Measurements from ENCODE around the gene C1QTNF8. TPM values are rescaled to one million over a fixed set of nuclear protein-coding genes. Genes with fewer than 3 reads are reported as not detected.

C1QTNF8 gene
- total RNA-seq, 1 donor from 2014 or later = not detected

GRCh38 chr16:1102333-1102700, 6.3 kb upstream of the C1QTNF8 start:
- TF ChIP-seq EZH2 (IDR thresholded peaks at IDR 0.05) (no peak), EZH2phosphoT487 (IDR thresholded peaks at IDR 0.05) (no peak)
- TF ChIP-seq, protein P1, sequence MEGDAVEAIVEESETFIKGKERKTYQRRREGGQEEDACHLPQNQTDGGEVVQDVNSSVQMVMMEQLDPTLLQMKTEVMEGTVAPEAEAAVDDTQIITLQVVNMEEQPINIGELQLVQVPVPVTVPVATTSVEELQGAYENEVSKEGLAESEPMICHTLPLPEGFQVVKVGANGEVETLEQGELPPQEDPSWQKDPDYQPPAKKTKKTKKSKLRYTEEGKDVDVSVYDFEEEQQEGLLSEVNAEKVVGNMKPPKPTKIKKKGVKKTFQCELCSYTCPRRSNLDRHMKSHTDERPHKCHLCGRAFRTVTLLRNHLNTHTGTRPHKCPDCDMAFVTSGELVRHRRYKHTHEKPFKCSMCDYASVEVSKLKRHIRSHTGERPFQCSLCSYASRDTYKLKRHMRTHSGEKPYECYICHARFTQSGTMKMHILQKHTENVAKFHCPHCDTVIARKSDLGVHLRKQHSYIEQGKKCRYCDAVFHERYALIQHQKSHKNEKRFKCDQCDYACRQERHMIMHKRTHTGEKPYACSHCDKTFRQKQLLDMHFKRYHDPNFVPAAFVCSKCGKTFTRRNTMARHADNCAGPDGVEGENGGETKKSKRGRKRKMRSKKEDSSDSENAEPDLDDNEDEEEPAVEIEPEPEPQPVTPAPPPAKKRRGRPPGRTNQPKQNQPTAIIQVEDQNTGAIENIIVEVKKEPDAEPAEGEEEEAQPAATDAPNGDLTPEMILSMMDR (IDR thresholded peaks at IDR 0.05) = no peak
- peaks cover 26% of the 10 kb centered on the region for H3K4me1 ChIP-seq
- no peak overlapping the region for H2AFZ ChIP-seq (replicated peaks)

DNA sequence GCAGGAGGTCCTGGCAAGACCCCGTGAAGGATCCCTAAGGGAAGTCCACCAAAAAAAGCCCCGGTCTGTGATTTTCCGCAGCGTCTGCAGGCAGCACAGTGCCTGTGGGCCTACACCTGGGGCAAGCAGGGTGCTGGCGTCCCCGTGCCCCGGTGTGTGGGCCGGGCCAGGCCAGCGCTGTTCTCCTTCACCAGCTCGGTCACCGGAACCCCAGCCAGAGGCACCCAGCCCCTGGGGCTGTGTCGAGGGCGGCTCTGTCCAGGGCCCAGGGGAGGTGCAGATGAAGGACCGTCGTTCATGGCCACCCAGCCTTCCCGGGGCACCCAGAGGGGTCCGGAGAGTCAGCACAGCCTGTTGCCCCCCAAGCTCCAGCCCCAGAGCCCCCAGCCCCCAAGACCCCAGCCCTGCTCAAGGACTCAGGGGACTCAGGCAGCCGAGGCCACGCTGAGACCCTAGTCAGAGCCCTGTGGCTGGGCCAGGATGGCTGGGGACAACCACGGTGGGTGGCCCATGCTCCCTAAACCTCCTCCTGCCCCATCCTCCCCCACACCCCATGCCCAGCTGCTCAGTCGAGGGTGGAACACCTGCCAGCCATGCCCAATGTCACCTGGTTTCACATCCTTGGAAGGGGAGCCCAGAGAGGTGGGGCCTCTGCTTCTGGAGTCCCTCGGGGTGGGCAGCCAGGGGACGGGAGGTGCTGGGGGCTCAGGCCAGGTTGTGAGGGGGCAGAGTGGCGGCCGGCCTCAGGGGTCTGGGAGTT, 5.7 kb upstream of the C1QTNF8 start:
- no peak overlapping the region for H3K9ac ChIP-seq
- no peak overlapping the region for H3K4me3 ChIP-seq
- no peaks in the 10 kb centered on the region for H4K20me1 ChIP-seq (ENCODE audit: low read depth)
- no peaks in the 10 kb centered on the region for H3K36me3 ChIP-seq
- no peak overlapping the region for H2AFZ ChIP-seq (replicated peaks)
- H3K27me3 ChIP-seq = peaks cover 21% of the 10 kb centered on the region
- TF ChIP-seq EZH2 (IDR thresholded peaks at IDR 0.05) = no peak
- TF ChIP-seq, protein P1 (IDR thresholded peaks at IDR 0.05) = no peak
- TF ChIP-seq EZH2phosphoT487 (IDR thresholded peaks at IDR 0.05) = no peak
- H3K4me1 ChIP-seq = peaks cover 26% of the 10 kb centered on the region
- peaks cover 6% of the 10 kb centered on the region for H3K4me1 Mint-ChIP-seq
- H3K27ac Mint-ChIP-seq = no peak overlapping the region
- no peaks in the 10 kb centered on the region for H3K79me2 ChIP-seq (ENCODE audit: low read depth)
- H3K9me3 Mint-ChIP-seq = no peaks in the 10 kb centered on the region
- peaks cover 6% of the 10 kb centered on the region for H3K27me3 Mint-ChIP-seq (ENCODE audit: insufficient read depth, low read depth)
- H3K36me3 Mint-ChIP-seq = no peaks in the 10 kb centered on the region
- no peaks in the 10 kb centered on the region for H3K9me3 ChIP-seq (ENCODE audit: low read depth)
- no peak overlapping the region for H3K27ac ChIP-seq
- H3K4me3 Mint-ChIP-seq = no peak overlapping the region
- DNase-seq (ENCODE audit: low spot score) = no peak
- no peak overlapping the region for H3K4me2 ChIP-seq
- peaks cover 2% of the 10 kb centered on the region for H3F3A ChIP-seq (ENCODE audit: low read depth)

More at GRCh38 chr16:1102333-1102700, 6.3 kb upstream of the C1QTNF8 start:
- Histone ChIP-seq H4K20me1 (ENCODE audit: low read depth) (no peaks in the 10 kb centered on the region), H3K27me3 (peaks cover 21% of the 10 kb centered on the region), H3K27ac (no peak overlapping the region), H3K9ac (no peak overlapping the region), H3K9me3 (ENCODE audit: low read depth) (no peaks in the 10 kb centered on the region), H3F3A (ENCODE audit: low read depth) (peaks cover 2% of the 10 kb centered on the region), H3K4me3 (no peak overlapping the region), H3K79me2 (ENCODE audit: low read depth) (no peaks in the 10 kb centered on the region), H3K4me2 (no peak overlapping the region), H3K36me3 (no peaks in the 10 kb centered on the region)
- Mint-ChIP-seq H3K27me3 (ENCODE audit: insufficient read depth, low read depth) (peaks cover 9% of the 10 kb centered on the region), H3K4me3 (no peak overlapping the region), H3K9me3 (no peaks in the 10 kb centered on the region), H3K4me1 (peaks cover 3% of the 10 kb centered on the region), H3K36me3 (no peaks in the 10 kb centered on the region), H3K27ac (no peak overlapping the region)
- no peak for DNase-seq (ENCODE audit: low spot score)

DNA sequence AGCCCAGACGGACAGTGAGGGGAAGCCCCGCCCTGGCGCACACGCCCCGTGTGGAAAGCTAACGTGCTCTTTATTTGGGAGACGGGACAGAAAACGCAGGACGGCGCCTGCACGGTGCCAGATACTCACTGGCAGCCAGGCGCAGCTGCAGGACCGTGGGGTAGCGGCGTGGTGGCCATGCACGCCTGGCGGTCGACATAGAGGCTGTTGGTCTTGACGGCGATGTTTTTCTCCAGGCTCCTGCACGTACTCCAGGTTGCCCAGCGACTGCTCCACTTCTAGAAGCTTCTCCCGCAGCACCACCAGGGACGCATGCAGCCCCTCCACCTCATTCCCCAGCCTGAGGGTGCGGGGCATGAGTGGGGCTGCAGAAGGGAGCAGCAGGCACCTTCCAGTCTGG, 5.1 kb upstream of the C1QTNF8 start:
- Mint-ChIP-seq H3K27ac (no peak overlapping the region), H3K9me3 (no peaks in the 10 kb centered on the region), H3K27me3 (ENCODE audit: insufficient read depth, low read depth) (peaks cover 5% of the 10 kb centered on the region), H3K4me1 (peaks cover 6% of the 10 kb centered on the region), H3K36me3 (no peaks in the 10 kb centered on the region), H3K4me3 (no peak overlapping the region)
- DNase-seq (ENCODE audit: low spot score) = no peak
- Histone ChIP-seq H3K4me3 (no peak overlapping the region), H3K36me3 (no peaks in the 10 kb centered on the region), H4K20me1 (ENCODE audit: low read depth) (no peaks in the 10 kb centered on the region), H3K27me3 (peaks cover 21% of the 10 kb centered on the region), H3K27ac (no peak overlapping the region), H3K4me2 (no peak overlapping the region), H3K79me2 (ENCODE audit: low read depth) (no peaks in the 10 kb centered on the region), H3K9me3 (ENCODE audit: low read depth) (no peaks in the 10 kb centered on the region), H3F3A (ENCODE audit: low read depth) (peaks cover 2% of the 10 kb centered on the region), H3K4me1 (peaks cover 26% of the 10 kb centered on the region), H2AFZ (replicated peaks) (no peak overlapping the region), H3K9ac (no peak overlapping the region)
- TF ChIP-seq EZH2phosphoT487 (IDR thresholded peaks at IDR 0.05) = no peak
- TF ChIP-seq EZH2 (IDR thresholded peaks at IDR 0.05) = no peak
- TF ChIP-seq, protein P1 (IDR thresholded peaks at IDR 0.05) = no peak

Data from neural progenitor cell (in vitro differentiated cells).